H9 (cell line): Measurements from ENCODE around the gene LRRC38. TPM values are rescaled to one million over a fixed set of nuclear protein-coding genes. Genes with fewer than 3 reads are reported as not detected.

Experiments
- DNase-seq: peaks from one replicate; pipeline ENCODE4 v3.0.0-alpha.2; 2017
- H2AFZ ChIP-seq: one replicate; pipeline ENCODE4 v1.6.1; 2013; ENCODE audit warnings: mild to moderate bottlenecking, low read length, control low read depth, moderate library complexity
- H2AK5ac ChIP-seq: 2 replicates; pipeline ENCODE4 v1.6.1; 2013; ENCODE audit warnings: low read length, control low read depth, mixed read lengths; ENCODE audit not compliant: insufficient read length
- H2BK120ac ChIP-seq: one replicate; pipeline ENCODE4 v1.6.1; 2013; ENCODE audit warnings: low read depth, mild to moderate bottlenecking, low read length, control low read depth, inconsistent platforms; ENCODE audit not compliant: poor library complexity, severe bottlenecking
- H2BK12ac ChIP-seq: 2 replicates; pipeline ENCODE4 v1.6.1; 2013; ENCODE audit warnings: low read length, control low read depth, mixed read lengths, low read depth; ENCODE audit not compliant: insufficient read length
- H2BK15ac ChIP-seq: 2 replicates; pipeline ENCODE4 v1.6.1; 2013; ENCODE audit warnings: low read depth, low read length, control low read depth
- H2BK20ac ChIP-seq: one replicate; pipeline ENCODE4 v1.6.1; 2013; ENCODE audit warnings: low read depth, mild to moderate bottlenecking, low read length, control low read depth, inconsistent platforms; ENCODE audit not compliant: poor library complexity, severe bottlenecking
- H2BK5ac ChIP-seq: 2 replicates; pipeline ENCODE4 v1.6.1; 2013; ENCODE audit warnings: low read length, control low read depth, mixed read lengths; ENCODE audit not compliant: insufficient read length
- H3K14ac ChIP-seq: 2 replicates; pipeline ENCODE4 v1.6.1; 2013; ENCODE audit warnings: low read length, control low read depth; ENCODE audit not compliant: insufficient read depth
- H3K18ac ChIP-seq: 2 replicates; pipeline ENCODE4 v1.6.1; 2013; ENCODE audit warnings: low read depth, mild to moderate bottlenecking, mixed read lengths, low read length, control low read depth; ENCODE audit not compliant: insufficient read length
- H3K23ac ChIP-seq: 2 replicates; pipeline ENCODE4 v1.6.1; 2013; ENCODE audit warnings: low read length, control low read depth, mixed read lengths, low read depth; ENCODE audit not compliant: insufficient read length
- H3K23me2 ChIP-seq: 2 replicates; pipeline ENCODE4 v1.6.1; 2013; ENCODE audit warnings: low read depth, mild to moderate bottlenecking, mixed read lengths, low read length, control low read depth; ENCODE audit not compliant: insufficient read length, poor library complexity, severe bottlenecking
- H3K27ac ChIP-seq: 2 replicates; pipeline ENCODE4 v1.5.1; 2013; ENCODE audit warnings: low read length, control low read depth, mixed read lengths, low read depth; ENCODE audit not compliant: insufficient read length
- H3K27me3 ChIP-seq: 2 replicates; pipeline ENCODE4 v1.6.1; 2013; ENCODE audit warnings: low read length, control low read depth, inconsistent platforms; ENCODE audit not compliant: insufficient read depth
- H3K4ac ChIP-seq: 2 replicates; pipeline ENCODE4 v1.6.1; 2013; ENCODE audit warnings: low read depth, mild to moderate bottlenecking, control low read depth, inconsistent platforms, low read length, moderate library complexity
- H3K4me1 ChIP-seq: 2 replicates; pipeline ENCODE4 v1.6.1; 2013; ENCODE audit warnings: low read length, control low read depth, inconsistent platforms; ENCODE audit not compliant: insufficient read depth
- H3K4me2 ChIP-seq: 2 replicates; pipeline ENCODE4 v1.6.1; 2013; ENCODE audit warnings: low read length, control low read depth, mixed read lengths; ENCODE audit not compliant: insufficient read length, insufficient read depth
- H3K56ac ChIP-seq: 2 replicates; pipeline ENCODE4 v1.6.1; 2013; ENCODE audit warnings: low read depth, mild to moderate bottlenecking, mixed read lengths, low read length, control low read depth; ENCODE audit not compliant: insufficient read length
- H3K79me1 ChIP-seq: 2 replicates; pipeline ENCODE4 v1.6.1; 2013; ENCODE audit warnings: low read depth, mild to moderate bottlenecking, moderate library complexity, low read length, control low read depth, inconsistent platforms; ENCODE audit not compliant: insufficient read depth, poor library complexity, severe bottlenecking
- H3K79me2 ChIP-seq: 2 replicates; pipeline ENCODE4 v1.6.1; 2013; ENCODE audit warnings: low read length, control low read depth, inconsistent platforms; ENCODE audit not compliant: insufficient read depth
- H3K9ac ChIP-seq: 2 replicates; pipeline ENCODE4 v1.6.1; 2013; ENCODE audit warnings: low read length, control low read depth, mixed read lengths; ENCODE audit not compliant: insufficient read length; ENCODE audit errors: extremely low read depth
- H3K9me3 ChIP-seq: one replicate; pipeline ENCODE4 v1.6.1; 2013; ENCODE audit warnings: low read depth, low read length, inconsistent platforms; ENCODE audit not compliant: control insufficient read depth
- H3T11ph ChIP-seq: one replicate; pipeline ENCODE4 v1.6.1; 2013; ENCODE audit warnings: mild to moderate bottlenecking, low read length, control low read depth, inconsistent platforms
- H4K20me1 ChIP-seq: one replicate; pipeline ENCODE4 v1.6.1; 2013; ENCODE audit not compliant: control insufficient read depth, insufficient read length, insufficient read depth
- H4K5ac ChIP-seq: 2 replicates; pipeline ENCODE4 v1.6.1; 2013; ENCODE audit warnings: low read depth, mild to moderate bottlenecking, mixed read lengths, low read length, control low read depth; ENCODE audit not compliant: insufficient read length
- H4K8ac ChIP-seq: replicated peaks from 2 replicates; pipeline ENCODE4 v1.6.1; 2013; ENCODE audit warnings: low read length, control low read depth, mixed read lengths, low read depth; ENCODE audit not compliant: insufficient read length
- H4K91ac ChIP-seq: 2 replicates; pipeline ENCODE4 v1.6.1; 2013; ENCODE audit warnings: low read depth, mild to moderate bottlenecking, moderate library complexity, mixed read lengths, low read length, control low read depth; ENCODE audit not compliant: insufficient read length
- H3K27ac Mint-ChIP-seq, 3 experiments: 2 replicates in 2 of 3; 3 replicates in 1 of 3; pipeline ENCODE4 v1.8.0; 2020 to 2021; ENCODE audit warnings: mixed read lengths in 3 of 3, mild to moderate bottlenecking in 1 of 3, moderate library complexity in 1 of 3
- H3K27me3 Mint-ChIP-seq: 2 replicates; pipeline ENCODE4 v1.8.0; 2021; ENCODE audit warnings: low read depth, mild to moderate bottlenecking, moderate library complexity, mixed read lengths
- H3K36me3 Mint-ChIP-seq, 3 experiments: 2 replicates in 2 of 3; 3 replicates in 1 of 3; pipeline ENCODE4 v1.8.0; 2020 to 2021; ENCODE audit warnings: low read depth in 3 of 3, mixed read lengths in 3 of 3; ENCODE audit not compliant: insufficient read depth in 1 of 3
- H3K4me1 Mint-ChIP-seq, 2 experiments: 2 replicates each; pipeline ENCODE4 v1.8.0; 2020; ENCODE audit warnings: mixed read lengths in 2 of 2
- H3K4me3 Mint-ChIP-seq, 2 experiments: 2 replicates in 1 of 2; 3 replicates in 1 of 2; pipeline ENCODE4 v1.8.0; 2020 to 2021; ENCODE audit warnings: mild to moderate bottlenecking in 2 of 2, mixed read lengths in 2 of 2, moderate library complexity in 1 of 2
- H3K9me3 Mint-ChIP-seq, 2 experiments: 2 replicates in 1 of 2; 3 replicates in 1 of 2; pipeline ENCODE4 v1.8.0; 2020; ENCODE audit warnings: mild to moderate bottlenecking in 2 of 2, mixed read lengths in 2 of 2, moderate library complexity in 1 of 2
- CTCF ChIP-seq: fragments of 200-600 bp; sonication (generic); conservative IDR thresholded peaks from 3 replicates; pipeline ENCODE4 v1.8.0; 2021; ENCODE audit warnings: antibody characterized with exemption, mild to moderate bottlenecking
- WGBS: extraction: QIAGEN DNeasy Blood & Tissue Kit; methylation state at CpG from one replicate; pipeline ENCODE4 v1.1.7; 2013; ENCODE audit warnings: missing lambda C conversion rate, low lambda C conversion rate, mixed read lengths; ENCODE audit not compliant: insufficient read length; ENCODE audit errors: extremely low coverage; 5-methylcytosine and 5-hydroxymethylcytosine counted together
- total RNA-seq: library from RNA; stranded (reverse); gene quantifications from 2 replicates; pipeline ENCODE4 v1.2.1, GENCODE V29; 2021

Gene LRRC38
- total RNA-seq, 1 experiment from 2014 or later: 0.72 TPM

GRCh38 chr1:13549021-13549420 lies 35.2 kb upstream of the LRRC38 start:
- no peak overlapping the region for H4K8ac ChIP-seq
- H2BK12ac ChIP-seq: no peak overlapping the region
- H2AK5ac ChIP-seq: no peak overlapping the region
- H3K36me3 Mint-ChIP-seq: no peaks in the 10 kb centered on the region
- H2AFZ ChIP-seq: no peak overlapping the region
- H3K27me3 Mint-ChIP-seq: peaks cover 1% of the 10 kb centered on the region; the same call in 1 of the 2 replicates
- no peaks in the 10 kb centered on the region for H3K27me3 ChIP-seq
- no peak overlapping the region for H3K4ac ChIP-seq
- H2BK15ac ChIP-seq: no peak overlapping the region
- H3K4me1 Mint-ChIP-seq: peaks cover 6 to 14% of the 10 kb centered on the region in 2 experiments
- H2BK5ac ChIP-seq: no peak overlapping the region
- no peak overlapping the region for H3K14ac ChIP-seq
- no peak overlapping the region for H3K23ac ChIP-seq
- no peak overlapping the region for H3K27ac ChIP-seq
- no peaks in the 10 kb centered on the region for H4K20me1 ChIP-seq
- TF ChIP-seq CTCF: no peak
- no peak overlapping the region for H4K91ac ChIP-seq
- no peaks in the 10 kb centered on the region for H3K79me2 ChIP-seq
- no peak overlapping the region for H3K18ac ChIP-seq
- no peak overlapping the region for H2BK20ac ChIP-seq
- no peak overlapping the region for H3K56ac ChIP-seq
- H3T11ph ChIP-seq: no peak overlapping the region
- H4K5ac ChIP-seq: no peak overlapping the region
- no peak overlapping the region for H3K27ac Mint-ChIP-seq
- no peak overlapping the region for H3K9ac ChIP-seq
- H3K9me3 Mint-ChIP-seq: no peaks in the 10 kb centered on the region
- H3K23me2 ChIP-seq: no peaks in the 10 kb centered on the region
- H2BK120ac ChIP-seq: no peak overlapping the region
- no peak overlapping the region for H3K4me2 ChIP-seq
- no peak overlapping the region for H3K4me3 Mint-ChIP-seq
- no peaks in the 10 kb centered on the region for H3K9me3 ChIP-seq
- no peaks in the 10 kb centered on the region for H3K79me1 ChIP-seq
- no CpG with 5 or more reads among the region's 6 CpGs for WGBS
- no peaks in the 10 kb centered on the region; the same call in none of the 2 replicates for H3K4me1 ChIP-seq
- DNase-seq: no peak
